Endothelial cell of umbilical vein (primary cell): Measurements from ENCODE around the gene ARHGEF40. TPM values are rescaled to one million over a fixed set of nuclear protein-coding genes. Genes with fewer than 3 reads are reported as not detected.

Experiments used
- BruUV-seq: library from RNA; stranded (reverse); fragments of 400-500 nt; replicated peaks from 2 replicates; lab custom pipeline; 2021; lab: Mats Ljungman, UMichigan
- CTCF ChIA-PET: fragments of 300-600, 350-600 bp; sonication (Branson Sonifier 250); formaldehyde crosslinking; loops from one replicate; lab custom pipeline; 2021; ENCODE audit warnings: antibody characterized with exemption, inconsistent platforms; lab: Charles Lee
- POLR2A ChIA-PET: fragments of 300-600, 350-600 bp; sonication (Branson Sonifier 250); formaldehyde crosslinking; loops from one replicate; lab custom pipeline; 2021; ENCODE audit warnings: antibody characterized with exemption, inconsistent platforms; lab: Charles Lee
- DNase-seq: peaks from one replicate; pipeline ENCODE4 v3.0.0-alpha.2; 2011; ENCODE audit warnings: low read depth, low spot score
- FAIRE-seq: peaks from 2 replicates; lab custom pipeline; 2011; peaks lifted over from hg19 to GRCh38; lab: Jason Lieb, UNC
- H2AFZ ChIP-seq: 2 replicates; pipeline ENCODE4 v1.6.0; 2012; ENCODE audit warnings: low read depth, low read length, control low read depth, inconsistent platforms
- H3K27ac ChIP-seq: 2 replicates; pipeline ENCODE4 v1.5.1; 2011; ENCODE audit warnings: low read depth, mild to moderate bottlenecking, control low read depth, low read length, moderate library complexity; ENCODE audit not compliant: insufficient read depth
- H3K27me3 ChIP-seq, 2 experiments: 2 replicates each; pipeline versions ENCODE4 v1.6.0 to v1.6.1; 2011; ENCODE audit warnings: low read length in 2 of 2, mixed read lengths in 1 of 2; ENCODE audit not compliant: control insufficient read depth in 2 of 2, insufficient read depth in 2 of 2
- H3K36me3 ChIP-seq, 2 experiments: 2 replicates in 1 of 2; 3 replicates in 1 of 2; pipeline ENCODE4 v1.5.1; 2011; ENCODE audit warnings: low read length in 2 of 2, mild to moderate bottlenecking in 1 of 2, moderate library complexity in 1 of 2; ENCODE audit not compliant: control insufficient read depth in 2 of 2, insufficient read depth in 2 of 2; ENCODE audit errors: extremely low read depth in 1 of 2
- H3K4me1 ChIP-seq: 3 replicates; pipeline ENCODE4 v1.5.1; 2011; ENCODE audit warnings: mild to moderate bottlenecking, low read length; ENCODE audit not compliant: control insufficient read depth, insufficient read depth; ENCODE audit errors: extremely low read depth
- H3K4me2 ChIP-seq: 2 replicates; pipeline ENCODE4 v1.6.1; 2011; ENCODE audit warnings: low read length, control low read depth, mixed read lengths; ENCODE audit not compliant: insufficient read depth
- H3K4me3 ChIP-seq, 3 experiments: fragments of 200-600 bp in 1 of 3; sonication (generic), shearing (Covaris generic) in 1 of 3; replicated peaks in 1 of 3; 2 replicates each; pipeline ENCODE4 v1.5.1; 2011 to 2016; ENCODE audit warnings: control low read depth in 3 of 3, low read length in 3 of 3, mild to moderate bottlenecking in 2 of 3, inconsistent platforms in 1 of 3, low read depth in 1 of 3, moderate library complexity in 1 of 3; ENCODE audit not compliant: insufficient read depth in 1 of 3
- H3K79me2 ChIP-seq: 2 replicates; pipeline ENCODE4 v1.6.0; 2012; ENCODE audit warnings: low read length, inconsistent platforms; ENCODE audit not compliant: control insufficient read depth, insufficient read depth
- H3K9ac ChIP-seq: replicated peaks from 2 replicates; pipeline ENCODE3; 2011; ENCODE audit warnings: low read length, control low read depth; ENCODE audit not compliant: insufficient read depth; ENCODE audit errors: extremely low read depth
- H3K9me1 ChIP-seq: replicated peaks from 3 replicates; pipeline ENCODE4 v1.6.0; 2011; ENCODE audit warnings: mild to moderate bottlenecking, low read length; ENCODE audit not compliant: control insufficient read depth, insufficient read depth; ENCODE audit errors: extremely low read depth
- H3K9me3 ChIP-seq: replicated peaks from 2 replicates; pipeline ENCODE4 v1.5.1; 2012; ENCODE audit warnings: low read length, inconsistent platforms; ENCODE audit not compliant: control insufficient read depth, insufficient read depth
- H4K20me1 ChIP-seq: replicated peaks from 2 replicates; pipeline ENCODE3; 2011; ENCODE audit warnings: mild to moderate bottlenecking, low read length; ENCODE audit not compliant: control insufficient read depth, insufficient read depth; ENCODE audit errors: extremely low read depth
- CTCF ChIP-seq, 2 donors: IDR thresholded peaks; 1 replicate in 1 of 2; 2 replicates in 1 of 2; pipeline ENCODE4 v1.5.1; 2011; ENCODE audit warnings: low read length in 2 of 2, mild to moderate bottlenecking in 2 of 2, moderate library complexity in 2 of 2, control low read depth in 1 of 2, inconsistent platforms in 1 of 2, low read depth in 1 of 2; ENCODE audit not compliant: insufficient read depth in 1 of 2; ENCODE audit errors: extremely low read depth in 1 of 2
- FOS ChIP-seq: IDR thresholded peaks from 2 replicates; pipeline ENCODE4 v1.6.1; 2011; ENCODE audit warnings: mild to moderate bottlenecking, low read length, moderate library complexity, borderline replicate concordance; ENCODE audit not compliant: insufficient read depth
- JUN ChIP-seq: IDR thresholded peaks from 2 replicates; pipeline ENCODE4 v1.6.1; 2011; ENCODE audit warnings: borderline replicate concordance, low read depth; ENCODE audit not compliant: insufficient read length, insufficient read depth
- MYC ChIP-seq: IDR thresholded peaks from one replicate; pipeline ENCODE4 v1.6.1; 2011; ENCODE audit warnings: mild to moderate bottlenecking, low read depth, low read length
- dilution Hi-C: fragments of 300-500 bp; cut with MboI; formaldehyde crosslinking; loops from one replicate; pipeline ENCODE4 v1.15.0; 2019; ENCODE audit warnings: low sequenced_read_pairs; ENCODE audit not compliant: extremely low pct_ligation_motif_present
- intact Hi-C: fragments of 100-400 bp; cut with micrococcal nuclease; formaldehyde crosslinking; loops from one replicate; pipeline ENCODE4 v1.10.0; 2022
- polyA plus RNA-seq, 4 experiments: library from polyadenylated mRNA; depleted of rRNA in 3 of 4; stranded (reverse) in 3 of 4; unstranded in 1 of 4; fragments of >200 nt; gene quantifications; 2 replicates each; pipeline versions ENCODE4 v1.2.1 to v1.2.3, GENCODE V29; 2011 to 2012; ENCODE audit warnings: missing spikeins in 1 of 4
- total RNA-seq: library from RNA; stranded (reverse); gene quantifications from 2 replicates; pipeline ENCODE4 v1.2.3, GENCODE V29; 2021
- TF ChIP-seq, protein P1 (sequence below): IDR thresholded peaks from 2 replicates; pipeline ENCODE4 v1.6.1; 2011; ENCODE audit not compliant: insufficient read depth, insufficient read length

The ARHGEF40 gene
- total and polyA plus RNA-seq, 2 donors (not counting 3 experiments of a cell fraction or from before 2014, with no cell fraction given), result 2.6 to 19.9 TPM

- H3K4me1 ChIP-seq, result no peaks in the 10 kb centered on the region
- peaks cover 37 to 49% of the 10 kb centered on the region in 2 experiments for H3K27me3 ChIP-seq
- ChIA-PET CTCF (interaction anchor here (1.0 to 1.5 kb wide), 6 partner anchors 9 to 84 kb away, joined by 3 to 5 read pairs (median 3); no protein-coding TSS in a partner anchor), POLR2A (no interaction called here)
- H3K79me2 ChIP-seq, result no peaks in the 10 kb centered on the region
- no peak overlapping the region for H2AFZ ChIP-seq
- no peaks in the 10 kb centered on the region for H3K9me3 ChIP-seq
- H3K27ac ChIP-seq, result no peak overlapping the region
- FAIRE-seq (no peak), DNase-seq (no peak)
- H3K9ac ChIP-seq, result no peak overlapping the region
- H3K4me3 ChIP-seq, result no peak overlapping the region
- no peaks in the 10 kb centered on the region for H3K9me1 ChIP-seq
- H3K4me2 ChIP-seq, result no peak overlapping the region
- dilution Hi-C loops (no loop called here), intact Hi-C loops (no loop called here)
- no TSS peak for BruUV-seq
- H3K36me3 ChIP-seq, result no peaks in the 10 kb centered on the region
- H4K20me1 ChIP-seq, result no peaks in the 10 kb centered on the region
- TF ChIP-seq CTCF (IDR thresholded peaks at IDR 0.05; ENCODE audit: extremely low read depth in 1 of 2, insufficient read depth in 1 of 2, low read depth in 1 of 2, low read length in 2 of 2) (no peak), FOS (no peak), MYC (no peak), JUN (no peak)
- TF ChIP-seq, protein P1, sequence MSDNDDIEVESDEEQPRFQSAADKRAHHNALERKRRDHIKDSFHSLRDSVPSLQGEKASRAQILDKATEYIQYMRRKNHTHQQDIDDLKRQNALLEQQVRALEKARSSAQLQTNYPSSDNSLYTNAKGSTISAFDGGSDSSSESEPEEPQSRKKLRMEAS, result no peak
Measured at GRCh38 chr14:21020977-21021545, 49.0 kb upstream of the ARHGEF40 start.
